ENCODE measurements around the gene NCBP2L. TPM values are rescaled to one million over a fixed set of nuclear protein-coding genes. Genes with fewer than 3 reads are reported as not detected.

Gene NCBP2L
- not detected for total RNA-seq

- H3K9ac ChIP-seq (ENCODE audit: low read depth in 2 of 2, low read length in 2 of 2): peak within 1 kb of the TSS in 1 of 2 donors; percentile 40
- no peaks in the 10 kb centered on the region for H3K4me1 ChIP-seq
- no peak for DNase-seq
- no peak within 1 kb of the TSS for H3K27ac ChIP-seq
- peaks cover 4% of the 10 kb centered on the region for H3K27me3 ChIP-seq
- no peaks in the 10 kb centered on the region for H3K9me3 ChIP-seq
- no peak within 1 kb of the TSS for H3K4me3 ChIP-seq
- TF ChIP-seq CTCF (IDR thresholded peaks at IDR 0.05): no peak
- intact Hi-C loops (cut with DNase I): loop anchor here (5.0 kb wide), 2 partner anchors 60 to 110 kb away; no protein-coding TSS in a partner anchor
- no peaks in the 10 kb centered on the region for H3K36me3 ChIP-seq
Observed at GRCh38 chrX:107777536-107777832, at the start of gene NCBP2L. Gene NCBP2L (plus strand): TSS chrX:107777733. CDS start chrX:107794221, 16,488 bp downstream.

- H3K4me3 ChIP-seq: no peak overlapping the region
- no peak overlapping the region for H3K9ac ChIP-seq (ENCODE audit: low read depth in 2 of 2, low read length in 2 of 2)
- H3K9me3 ChIP-seq: no peaks in the 10 kb centered on the region
- no peak overlapping the region for H3K27ac ChIP-seq
- no peaks in the 10 kb centered on the region for H3K27me3 ChIP-seq
- no peaks in the 10 kb centered on the region for H3K4me1 ChIP-seq
- H3K36me3 ChIP-seq: no peaks in the 10 kb centered on the region
- DNase-seq: no peak
- intact Hi-C loops (cut with DNase I): no loop called here
- TF ChIP-seq CTCF (IDR thresholded peaks at IDR 0.05): no peak
Observed at GRCh38 chrX:107728371-107729099, 49.0 kb upstream of the NCBP2L start.

- Histone ChIP-seq H3K9ac (ENCODE audit: low read depth in 2 of 2, low read length in 2 of 2) (no peak overlapping the region), H3K9me3 (no peaks in the 10 kb centered on the region), H3K4me3 (no peak overlapping the region), H3K4me1 (no peaks in the 10 kb centered on the region), H3K36me3 (no peaks in the 10 kb centered on the region), H3K27me3 (no peaks in the 10 kb centered on the region), H3K27ac (no peak overlapping the region)
- no peak for DNase-seq
- no peak for TF ChIP-seq CTCF (IDR thresholded peaks at IDR 0.05)
- intact Hi-C loops (cut with DNase I): no loop called here
Observed at GRCh38 chrX:107729558-107730297, 47.8 kb upstream of the NCBP2L start.

DNA sequence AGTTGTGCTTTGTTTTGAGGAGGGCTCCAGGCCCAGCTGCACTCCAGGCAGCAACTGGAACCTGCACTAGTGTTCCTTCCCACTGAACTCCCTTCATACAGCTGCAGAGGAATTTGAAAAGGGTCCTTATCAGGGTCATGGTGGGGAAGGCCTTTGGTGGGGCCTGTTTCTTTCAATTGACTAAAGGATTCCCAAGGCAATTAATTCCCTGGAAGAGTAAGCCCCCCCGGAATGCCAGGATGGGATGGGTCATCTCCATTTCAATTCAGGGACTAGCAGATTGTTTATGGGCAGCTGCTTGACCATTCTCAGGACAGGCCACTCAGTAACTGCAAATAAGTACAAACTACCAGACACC, 47.3 kb upstream of the NCBP2L start:
- H3K9ac ChIP-seq (ENCODE audit: low read depth in 2 of 2, low read length in 2 of 2): no peak overlapping the region
- H3K9me3 ChIP-seq: no peaks in the 10 kb centered on the region
- no peaks in the 10 kb centered on the region for H3K27me3 ChIP-seq
- no peak for TF ChIP-seq CTCF (IDR thresholded peaks at IDR 0.05)
- DNase-seq: no peak
- H3K4me1 ChIP-seq: no peaks in the 10 kb centered on the region
- no peak overlapping the region for H3K27ac ChIP-seq
- intact Hi-C loops (cut with DNase I): no loop called here
- H3K4me3 ChIP-seq: no peak overlapping the region
- no peaks in the 10 kb centered on the region for H3K36me3 ChIP-seq

DNA sequence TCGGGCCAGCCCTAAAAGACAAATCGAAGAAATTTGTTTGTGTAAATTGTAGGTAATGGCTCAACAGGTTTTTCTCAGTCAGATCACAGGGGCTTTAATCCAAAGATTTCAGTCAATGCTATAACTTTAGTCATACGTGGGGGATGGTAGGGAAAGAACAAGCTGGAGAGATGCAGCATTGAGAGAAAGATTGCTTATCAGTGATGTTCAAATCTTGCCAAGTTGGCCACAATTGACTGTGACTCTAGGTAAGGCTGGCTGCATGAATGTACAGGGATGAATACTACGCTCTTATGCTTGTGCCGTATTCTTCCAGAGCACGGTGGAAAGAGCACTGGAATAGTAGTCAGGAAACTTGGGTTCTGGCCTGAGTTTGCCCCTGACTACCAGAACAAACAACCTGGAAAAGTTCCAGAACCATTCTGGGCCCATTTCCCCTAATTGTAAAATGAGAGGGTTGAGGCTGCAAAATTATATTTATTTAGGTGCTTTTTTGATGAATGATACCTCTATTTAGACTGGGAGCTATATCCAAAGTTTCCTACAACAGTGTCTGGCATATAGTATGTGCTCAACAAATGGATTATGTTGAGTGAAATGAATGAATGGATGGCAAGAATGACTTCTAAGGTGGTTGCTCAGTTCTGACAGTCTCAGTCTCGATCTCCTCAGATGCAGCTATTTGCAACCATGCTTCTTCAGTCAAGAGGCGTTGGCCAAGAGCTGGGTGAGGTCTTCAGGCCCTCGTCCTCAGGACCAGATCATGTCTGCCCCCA, 46.4 kb upstream of the NCBP2L start:
- Histone ChIP-seq H3K9me3 (no peaks in the 10 kb centered on the region), H3K36me3 (no peaks in the 10 kb centered on the region), H3K4me1 (no peaks in the 10 kb centered on the region), H3K27me3 (no peaks in the 10 kb centered on the region), H3K4me3 (no peak overlapping the region), H3K27ac (no peak overlapping the region), H3K9ac (ENCODE audit: low read depth in 2 of 2, low read length in 2 of 2) (peak overlapping the region in 1 of 2 donors; percentile 3)
- intact Hi-C loops (cut with DNase I): no loop called here
- no peak for DNase-seq
- TF ChIP-seq CTCF (IDR thresholded peaks at IDR 0.05): no peak

Data from colonic mucosa (tissue), 4 donors.